GM18499 (cell line): ENCODE results near the gene CD27.
A peak's percentile ranks its signal among the peaks of the same experiment; 100 is the strongest.
"Not testable (repeated sequence)": the region's sequence is repeated elsewhere in the genome, so short reads cannot be mapped to it uniquely, and the experiment has no call there.

ENCODE experiments used
- ATAC-seq: cut with Tn5 transposase; IDR thresholded peaks from one replicate; pipeline ENCODE4 v1.9.1; 2021; ENCODE audit warnings: moderate number of reproducible peaks; ENCODE audit not compliant: insufficient read depth, unreplicated experiment

The CD27 gene

DNA sequence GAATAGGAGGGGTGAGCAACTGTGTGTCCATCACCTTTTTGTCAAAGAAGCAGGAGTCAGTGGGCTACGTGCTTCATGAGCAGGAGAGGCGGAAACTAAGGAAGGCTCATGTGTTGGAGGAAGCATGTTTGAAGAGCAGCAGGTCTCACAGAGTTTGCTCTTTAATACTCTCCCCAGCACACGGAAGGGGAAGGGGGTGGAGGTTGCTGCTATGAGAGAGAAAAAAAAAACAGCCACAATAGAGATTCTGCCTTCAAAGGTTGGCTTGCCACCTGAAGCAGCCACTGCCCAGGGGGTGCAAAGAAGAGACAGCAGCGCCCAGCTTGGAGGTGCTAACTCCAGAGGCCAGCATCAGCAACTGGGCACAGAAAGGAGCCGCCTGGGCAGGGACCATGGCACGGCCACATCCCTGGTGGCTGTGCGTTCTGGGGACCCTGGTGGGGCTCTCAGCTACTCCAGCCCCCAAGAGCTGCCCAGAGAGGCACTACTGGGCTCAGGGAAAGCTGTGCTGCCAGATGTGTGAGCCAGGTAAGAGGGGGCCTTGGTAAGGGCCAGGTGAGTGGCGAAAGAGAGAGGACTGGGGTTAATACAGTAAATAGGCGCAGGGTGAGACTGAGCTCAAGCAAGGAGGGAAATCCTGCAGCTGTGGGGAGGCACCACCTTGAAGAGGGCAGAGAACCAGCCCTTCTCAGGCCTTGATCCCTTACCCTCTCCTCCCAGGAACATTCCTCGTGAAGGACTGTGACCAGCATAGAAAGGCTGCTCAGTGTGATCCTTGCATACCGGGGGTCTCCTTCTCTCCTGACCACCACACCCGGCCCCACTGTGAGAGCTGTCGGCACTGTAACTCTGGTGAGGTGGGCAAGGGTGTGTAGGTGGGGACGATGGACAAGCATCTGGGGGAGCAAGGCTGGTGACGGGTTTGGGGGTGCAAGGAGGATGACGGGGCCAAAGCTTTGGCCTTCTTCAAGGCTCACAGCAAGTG is at the start of gene CD27:
CD27 (plus strand) TSS at position 252 of the 985 bp plus-strand sequence; CDS start at position 393, 141 bp downstream.
- ATAC-seq, result no peak

DNA sequence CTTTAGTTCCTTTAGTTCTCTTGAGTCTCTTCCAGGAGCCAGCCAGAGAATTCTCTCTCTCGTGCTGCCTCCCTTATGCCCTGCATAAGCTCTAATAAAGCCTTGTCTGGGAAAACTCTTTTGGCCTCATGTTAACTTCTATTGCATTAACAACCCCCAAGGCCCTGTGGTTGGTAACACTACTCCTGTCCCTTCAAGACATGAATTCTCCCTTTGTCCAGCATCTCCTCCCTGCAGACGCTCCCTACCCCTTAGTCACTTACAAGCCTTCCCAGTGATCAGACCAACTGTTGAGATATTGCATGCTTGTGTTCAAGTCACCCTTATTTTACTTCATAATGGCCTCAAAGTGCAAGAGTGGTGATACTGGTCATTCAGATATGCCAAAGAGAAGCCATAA is 48.7 kb upstream of the CD27 start:
- ATAC-seq, result no peak

DNA sequence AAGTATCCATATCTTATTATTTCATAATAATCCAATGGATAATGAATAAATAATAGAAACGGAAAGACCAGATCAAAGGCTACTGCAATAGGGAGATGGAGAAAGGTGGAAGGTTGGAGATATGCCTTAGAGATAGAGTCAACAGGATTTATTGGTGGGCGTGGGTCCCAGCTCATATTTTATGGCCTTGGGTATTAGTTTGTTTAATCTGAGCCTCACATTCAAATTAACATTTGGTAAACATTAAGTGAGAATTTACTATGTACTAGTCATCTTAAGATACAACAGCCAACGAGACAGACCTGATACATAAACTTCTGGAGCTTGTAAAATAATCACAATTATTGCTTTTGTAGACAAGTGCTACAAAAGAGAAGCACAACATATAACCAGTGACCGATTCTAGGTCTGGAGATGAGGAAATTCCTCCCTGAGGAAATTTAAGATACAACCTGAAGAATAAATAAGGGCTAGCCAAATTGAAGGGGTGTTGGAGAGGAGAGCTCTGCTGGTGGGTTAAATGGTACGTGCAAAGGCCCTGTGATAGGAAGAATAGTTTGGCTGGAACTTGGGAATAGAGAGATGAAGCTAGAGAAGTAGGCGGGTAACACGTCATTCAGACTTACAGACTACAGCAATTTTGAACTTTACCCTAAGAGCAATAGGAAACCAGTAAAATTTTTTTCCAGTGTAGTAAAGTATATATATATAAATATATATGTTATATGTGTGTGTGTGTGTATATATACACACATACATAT is 44.7 kb upstream of the CD27 start:
- ATAC-seq, result no peak

DNA sequence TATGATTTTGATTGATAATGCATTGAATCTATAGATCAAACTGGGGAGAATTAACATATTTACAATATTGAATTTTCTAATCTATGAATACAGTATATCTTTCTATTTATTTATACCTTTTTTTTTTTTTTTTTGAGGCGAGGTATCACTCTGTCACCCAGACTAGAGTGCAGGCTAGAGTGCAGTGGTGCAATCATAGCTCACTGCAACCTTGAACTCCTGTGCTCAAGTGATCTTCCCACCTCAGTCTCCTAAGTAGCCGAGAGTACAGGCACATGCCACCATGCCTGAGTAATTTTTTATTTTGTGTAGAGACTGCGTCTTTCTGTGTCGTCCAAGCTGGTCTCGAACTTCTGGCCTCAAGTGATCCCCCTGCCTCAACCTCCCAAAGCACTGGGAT is 40.4 kb upstream of the CD27 start:
- ATAC-seq, result no peak

DNA sequence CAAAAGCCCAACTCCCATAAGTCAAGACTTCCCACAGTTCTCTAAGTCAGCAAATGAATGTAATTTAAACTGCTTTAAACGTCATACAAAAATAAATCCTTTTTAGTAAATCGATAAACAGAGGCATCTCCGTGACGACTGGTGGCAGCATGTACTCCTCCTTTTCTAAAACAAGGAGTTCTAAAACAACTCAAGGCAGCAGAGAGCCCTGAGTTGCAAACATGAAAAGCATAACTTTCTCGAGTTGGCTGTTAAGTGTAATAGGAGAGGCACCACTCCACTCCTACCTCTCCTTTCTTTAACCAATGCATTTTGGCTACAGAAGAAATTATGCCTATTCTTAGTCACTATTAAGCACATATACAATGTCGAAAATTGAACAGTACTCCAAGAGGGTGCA is 38.8 kb upstream of the CD27 start:
- no peak for ATAC-seq

DNA sequence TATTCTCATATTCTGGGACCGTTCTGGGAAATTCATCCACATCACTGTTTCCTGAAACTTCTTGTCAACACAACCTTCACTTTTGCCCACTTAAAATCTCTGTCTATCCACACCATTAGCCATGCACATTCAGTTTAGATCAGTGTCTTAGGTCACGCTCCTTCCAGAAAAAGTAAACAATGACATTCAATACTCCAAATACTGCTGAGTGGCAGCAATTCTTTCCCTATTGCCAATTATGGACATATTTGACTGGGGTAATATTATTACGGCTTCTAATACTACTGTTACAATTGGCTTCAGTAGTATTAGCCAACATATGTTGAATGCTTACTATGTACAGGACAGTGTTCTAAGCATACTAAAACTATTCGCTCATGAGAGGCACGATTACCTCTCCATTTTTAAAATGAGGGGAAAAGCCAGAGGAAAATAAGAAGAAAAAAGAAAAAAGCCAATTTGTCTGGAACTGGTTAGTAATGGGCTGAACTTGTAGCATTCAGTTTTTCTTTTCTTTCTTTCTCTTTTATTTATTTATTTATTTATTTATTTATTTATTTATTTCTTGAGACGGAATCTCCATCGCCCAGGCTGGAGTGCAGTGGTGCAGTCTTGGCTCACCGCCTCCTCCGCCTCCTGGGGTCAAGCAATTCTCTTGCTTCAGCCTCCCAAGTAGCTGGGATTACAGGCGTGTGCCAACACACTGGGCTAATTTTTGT is 37.4 kb upstream of the CD27 start:
- ATAC-seq, result no peak

DNA sequence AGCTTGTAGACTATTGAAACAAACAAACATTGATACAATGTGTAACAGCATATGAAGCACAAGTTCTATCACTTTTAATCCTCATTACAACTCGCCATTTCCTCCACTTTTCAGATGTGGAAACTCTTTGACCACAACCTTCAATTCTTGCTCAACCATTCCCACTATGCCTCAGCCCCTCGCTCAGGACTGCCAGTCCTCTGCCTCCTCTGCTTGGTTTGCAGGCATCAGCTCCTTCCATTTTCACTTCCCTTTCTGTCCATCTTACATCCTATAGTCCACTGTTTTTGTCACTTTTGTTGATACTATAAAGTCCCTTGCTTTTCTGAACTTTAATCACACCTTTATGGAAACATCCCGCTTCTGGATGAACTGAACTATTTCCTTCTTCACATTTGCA is 28.2 kb upstream of the CD27 start:
- no peak for ATAC-seq

DNA sequence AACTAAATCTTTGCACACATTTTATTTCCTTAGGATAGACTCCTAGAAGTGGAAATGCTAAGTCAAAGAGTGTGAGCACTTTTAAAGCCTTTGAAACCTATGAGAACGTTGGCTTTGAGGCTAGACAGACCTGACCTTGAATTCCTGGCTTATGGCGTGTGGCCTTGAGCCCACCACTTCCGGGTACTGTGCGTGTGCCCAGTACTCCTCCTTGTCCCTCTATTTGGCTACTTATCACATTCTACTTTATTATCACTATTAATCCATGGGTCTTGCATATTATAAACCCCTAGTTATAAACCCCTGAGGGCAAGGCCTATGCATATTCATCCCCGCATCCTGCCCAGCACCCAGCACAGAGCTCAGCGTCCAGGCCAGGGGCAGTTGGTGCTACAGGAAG is 26.0 kb upstream of the CD27 start:
- ATAC-seq, result no peak

DNA sequence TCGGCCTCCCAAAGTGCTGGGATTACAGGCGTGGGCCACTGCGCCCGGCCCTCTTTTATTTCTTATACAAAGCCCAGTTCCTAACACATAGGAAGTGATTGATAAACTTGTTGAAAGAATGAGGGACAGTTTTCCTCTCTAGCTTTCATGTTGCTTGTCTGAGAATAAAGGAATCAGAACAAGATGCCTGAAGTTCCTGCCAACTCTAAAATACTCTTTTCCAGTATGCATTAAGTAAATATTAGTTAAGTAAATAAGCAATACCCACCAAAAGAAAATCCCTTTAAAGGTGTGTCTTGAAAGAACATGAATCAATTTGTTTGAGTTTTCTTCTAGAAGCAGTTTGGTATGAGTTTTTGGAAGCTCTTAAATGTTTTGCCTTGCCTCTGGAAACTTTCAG is 24.4 kb upstream of the CD27 start:
- no peak for ATAC-seq

DNA sequence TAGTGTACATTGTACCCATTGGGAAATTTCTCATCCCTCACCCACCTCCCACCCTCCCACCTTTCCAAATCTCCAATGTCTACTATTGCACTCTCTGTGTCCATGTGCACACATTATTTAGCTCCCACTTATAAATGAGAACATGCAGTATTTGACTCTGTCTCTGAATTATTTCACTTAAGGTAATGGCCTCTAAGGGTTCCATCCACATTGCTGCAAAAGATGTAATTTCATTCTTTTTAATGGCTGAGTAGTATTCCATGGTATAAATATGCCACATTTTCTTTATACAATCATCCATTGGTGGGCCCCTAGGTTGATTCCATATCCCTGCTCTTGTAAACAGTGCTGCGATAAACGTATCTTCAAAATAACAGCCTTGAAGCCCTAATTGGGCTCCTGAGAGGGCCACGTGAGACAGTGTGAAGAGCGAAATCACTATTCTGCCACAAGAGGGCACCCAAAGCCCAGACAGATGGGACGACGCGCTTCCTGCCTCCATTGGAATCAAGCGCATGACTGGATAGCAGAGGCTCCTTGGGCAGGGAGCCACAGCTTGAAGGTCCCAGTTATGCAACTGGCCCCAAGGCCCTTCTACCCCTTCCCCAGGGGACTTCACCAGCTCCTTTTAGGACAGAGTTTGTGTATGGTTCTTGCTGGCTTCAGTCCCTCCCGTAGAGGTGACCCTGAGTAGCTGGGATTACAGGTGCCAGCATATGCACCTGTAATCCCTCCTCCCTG is 21.3 kb upstream of the CD27 start:
- ATAC-seq, result no peak

DNA sequence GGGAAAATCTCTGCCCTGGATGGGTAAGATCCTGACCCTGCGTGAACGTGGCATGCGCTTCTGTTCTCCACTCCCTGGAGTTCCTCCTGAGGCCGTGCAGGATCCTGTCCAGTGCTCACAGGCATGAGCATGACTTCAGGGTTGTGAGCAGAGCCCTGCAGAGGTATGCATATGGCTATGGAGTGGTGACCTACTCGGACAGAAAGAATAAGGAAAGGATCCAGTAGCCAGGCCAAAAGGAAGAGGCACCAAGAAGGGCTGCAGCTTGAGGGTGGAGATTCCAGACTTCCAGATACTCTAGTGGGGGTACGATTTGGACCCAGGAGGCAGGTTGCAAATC is 20.8 kb upstream of the CD27 start:
- no peak for ATAC-seq

DNA sequence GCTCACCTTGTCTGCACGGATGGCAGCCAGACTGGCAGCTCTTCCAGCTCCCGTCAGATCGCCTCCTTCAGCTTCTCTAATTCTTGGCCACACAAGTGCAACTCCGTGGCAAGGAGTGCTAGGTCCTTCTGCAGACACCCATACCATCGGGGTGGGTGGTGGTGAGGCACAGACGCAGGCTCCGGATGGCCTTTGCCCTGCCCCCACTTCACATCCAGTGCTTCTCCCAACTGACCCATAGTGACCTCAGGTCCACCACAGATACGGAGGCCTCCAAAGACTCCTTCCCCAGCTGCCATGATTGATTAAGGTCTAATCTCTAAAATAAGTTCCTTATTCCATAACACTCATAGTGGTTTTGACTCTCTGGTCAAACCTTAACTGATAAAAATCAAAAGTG is 19.9 kb upstream of the CD27 start:
- ATAC-seq, result no peak

DNA sequence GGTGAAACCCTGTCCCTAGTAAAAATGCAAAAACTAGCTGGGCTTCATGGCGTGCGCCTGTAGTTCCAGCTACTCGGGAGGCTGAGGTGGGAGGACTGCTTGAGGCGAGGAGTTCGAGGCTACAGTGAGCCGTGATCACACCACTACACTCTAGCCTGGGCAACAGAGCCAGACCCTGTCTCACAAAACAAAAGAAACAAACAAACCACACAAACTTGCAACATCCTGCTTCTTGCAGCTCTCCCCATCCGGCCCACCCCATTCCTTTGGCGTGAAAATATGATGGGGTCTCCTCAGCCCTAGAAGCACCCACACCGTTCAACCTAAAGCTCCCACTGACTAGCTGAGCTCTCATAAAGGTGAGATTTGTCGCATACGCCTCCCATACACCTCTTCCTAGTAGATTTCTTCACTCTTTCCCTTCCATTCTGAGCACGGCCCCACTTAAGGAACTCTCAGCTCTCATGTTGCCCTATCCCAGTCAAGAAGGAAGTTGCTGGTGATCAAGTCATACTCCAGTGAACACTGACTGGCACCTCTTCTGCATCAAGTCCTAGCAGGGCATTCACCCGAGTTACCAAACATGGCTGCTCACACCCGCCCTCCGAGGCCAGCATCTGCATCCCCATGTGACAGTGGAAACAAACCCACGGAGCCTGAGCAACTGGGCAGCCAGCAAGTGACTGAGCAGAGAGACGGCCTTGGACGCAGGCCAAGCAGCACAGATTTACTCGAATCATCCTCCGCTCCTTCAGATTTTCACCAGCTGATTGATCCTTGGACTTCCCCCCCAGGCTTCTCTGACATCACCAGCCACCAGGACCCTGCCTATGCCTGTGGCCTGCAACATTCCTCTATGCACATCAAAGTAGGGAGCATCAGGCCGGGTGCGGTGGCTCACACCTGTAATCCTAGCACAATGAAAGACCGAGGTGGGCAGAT is 18.9 kb upstream of the CD27 start:
- ATAC-seq, result no peak

DNA sequence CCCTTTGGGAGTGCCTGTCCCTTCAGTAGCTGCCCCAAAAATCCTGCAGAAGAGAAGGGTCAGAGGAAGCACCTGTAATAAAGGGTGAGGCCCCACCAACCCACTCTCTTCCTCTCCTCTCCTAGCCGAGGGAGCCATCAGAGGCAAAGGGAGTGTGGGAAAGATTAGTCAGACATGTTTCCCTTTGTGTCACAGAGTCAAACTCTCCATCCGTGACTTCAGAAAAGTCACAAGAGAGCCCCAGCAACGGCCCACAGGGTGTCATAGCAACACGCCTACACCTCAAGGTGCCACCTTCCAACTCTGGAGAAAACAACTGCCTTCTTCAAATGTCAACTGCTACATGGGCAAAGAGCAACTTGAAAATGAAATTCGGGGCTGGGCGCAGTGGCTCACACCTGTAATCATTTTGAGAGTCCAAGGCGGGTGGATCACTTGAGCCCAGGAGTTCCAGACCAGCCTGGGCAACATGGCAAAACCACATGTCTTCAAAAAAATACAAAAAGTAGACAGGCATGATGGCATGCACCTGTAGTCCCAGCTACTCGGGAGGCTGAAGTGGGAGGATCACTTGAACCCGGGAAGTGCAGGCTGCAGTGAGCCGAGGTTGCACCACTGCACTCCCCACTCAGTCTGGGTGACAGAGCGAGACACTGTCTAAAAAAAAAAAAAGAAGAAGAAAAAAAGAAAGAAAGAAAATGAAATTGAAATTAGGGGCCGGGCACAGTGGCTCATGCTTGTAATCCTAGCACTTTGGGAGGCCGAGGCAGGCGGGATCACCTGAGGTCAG is 17.7 kb upstream of the CD27 start:
- peak; percentile 36 for ATAC-seq

DNA sequence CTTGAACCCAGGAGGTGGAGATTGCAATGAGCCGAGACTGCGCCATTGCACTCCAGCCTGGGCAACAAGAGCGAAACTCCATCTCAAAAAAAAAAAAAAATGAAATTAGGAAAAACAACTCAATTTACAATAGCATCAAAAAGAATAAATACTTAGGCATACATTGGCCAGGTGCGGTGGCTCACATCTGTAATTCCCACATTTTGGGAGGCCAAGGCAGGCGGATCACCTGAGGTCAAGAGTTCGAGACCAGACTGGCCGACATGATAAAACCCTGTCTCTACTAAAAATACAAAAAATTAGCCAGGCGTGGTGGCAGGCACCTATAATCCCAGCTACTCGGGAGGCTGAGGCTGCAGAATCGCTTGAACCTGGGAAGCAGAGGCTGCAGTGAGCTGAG is 17.0 kb upstream of the CD27 start:
- ATAC-seq, result not testable (repeated sequence)

DNA sequence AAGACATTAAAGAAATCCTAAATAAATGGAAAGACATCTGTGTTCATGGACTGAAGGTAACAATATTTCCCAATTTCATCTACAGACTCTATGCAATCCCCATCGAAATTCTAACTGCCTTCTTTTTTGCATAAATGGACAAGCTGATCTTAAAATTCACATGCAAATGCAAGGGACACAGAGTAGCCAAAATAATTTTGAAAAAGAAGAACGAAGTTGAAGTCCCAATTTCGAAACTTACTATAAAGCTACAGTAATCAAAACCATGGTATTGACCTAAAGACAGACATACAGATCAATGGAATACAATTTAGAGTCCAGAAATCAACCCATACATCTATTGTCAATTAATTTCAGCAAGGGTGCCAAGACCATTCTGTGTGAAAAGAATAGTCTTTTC is 16.4 kb upstream of the CD27 start:
- ATAC-seq, result no peak

DNA sequence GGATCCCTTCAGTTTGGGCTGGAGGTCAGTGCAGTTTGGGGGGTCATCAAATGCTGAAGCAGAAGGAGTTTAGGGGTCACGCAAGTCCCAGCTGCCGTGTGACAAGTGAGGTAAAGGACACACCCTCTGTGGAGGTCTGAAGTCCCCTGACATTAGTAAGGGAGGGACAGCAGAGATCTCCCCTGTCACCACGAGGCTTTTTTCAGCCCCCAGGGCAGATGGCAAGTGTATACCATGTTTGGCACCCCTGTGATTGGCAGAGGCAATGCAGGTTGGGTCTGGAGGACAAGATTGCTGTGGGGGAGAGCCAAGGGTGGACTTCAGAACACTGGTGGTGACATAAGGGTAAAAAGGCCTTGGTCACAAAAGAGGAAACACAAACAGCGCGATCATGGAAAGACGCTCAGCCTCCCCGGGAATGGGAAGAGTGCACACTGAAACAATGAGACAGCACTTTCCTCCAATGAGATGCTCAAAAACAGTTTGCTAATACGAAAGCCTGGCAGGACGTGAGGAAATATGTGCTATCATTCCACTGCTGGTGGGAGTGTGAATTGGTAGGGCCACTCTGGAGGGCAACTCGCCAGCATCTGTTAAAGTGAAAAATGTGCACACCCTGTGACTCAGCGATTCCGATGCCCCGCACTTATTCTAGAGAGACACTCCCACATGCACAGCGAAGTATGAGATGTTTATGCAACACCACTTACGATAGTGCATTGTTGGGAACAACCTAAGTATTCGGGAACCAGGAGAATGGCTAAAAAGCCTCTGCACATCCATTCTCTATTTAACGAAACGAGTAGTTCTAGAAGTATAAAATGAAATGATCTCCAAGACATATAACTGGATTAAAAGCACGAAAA is 14.4 kb upstream of the CD27 start:
- no peak for ATAC-seq
